Activated CD8-positive, alpha-beta memory T cell treated with anti-CD3 and anti-CD28 coated beads for 1 hour (primary cell): ENCODE measurements around the gene CLK3.
"Not testable (repeated sequence)": the region's sequence is repeated elsewhere in the genome, so short reads cannot be mapped to it uniquely, and the experiment has no call there.

ENCODE experiments used
- DNase-seq, 2 donors: peaks; one replicate each; pipeline ENCODE4 v3.0.0-alpha.2; 2020; ENCODE audit warnings: low read depth in 1 of 2; ENCODE audit errors: extremely low read depth in 1 of 2

CLK3 gene

DNA sequence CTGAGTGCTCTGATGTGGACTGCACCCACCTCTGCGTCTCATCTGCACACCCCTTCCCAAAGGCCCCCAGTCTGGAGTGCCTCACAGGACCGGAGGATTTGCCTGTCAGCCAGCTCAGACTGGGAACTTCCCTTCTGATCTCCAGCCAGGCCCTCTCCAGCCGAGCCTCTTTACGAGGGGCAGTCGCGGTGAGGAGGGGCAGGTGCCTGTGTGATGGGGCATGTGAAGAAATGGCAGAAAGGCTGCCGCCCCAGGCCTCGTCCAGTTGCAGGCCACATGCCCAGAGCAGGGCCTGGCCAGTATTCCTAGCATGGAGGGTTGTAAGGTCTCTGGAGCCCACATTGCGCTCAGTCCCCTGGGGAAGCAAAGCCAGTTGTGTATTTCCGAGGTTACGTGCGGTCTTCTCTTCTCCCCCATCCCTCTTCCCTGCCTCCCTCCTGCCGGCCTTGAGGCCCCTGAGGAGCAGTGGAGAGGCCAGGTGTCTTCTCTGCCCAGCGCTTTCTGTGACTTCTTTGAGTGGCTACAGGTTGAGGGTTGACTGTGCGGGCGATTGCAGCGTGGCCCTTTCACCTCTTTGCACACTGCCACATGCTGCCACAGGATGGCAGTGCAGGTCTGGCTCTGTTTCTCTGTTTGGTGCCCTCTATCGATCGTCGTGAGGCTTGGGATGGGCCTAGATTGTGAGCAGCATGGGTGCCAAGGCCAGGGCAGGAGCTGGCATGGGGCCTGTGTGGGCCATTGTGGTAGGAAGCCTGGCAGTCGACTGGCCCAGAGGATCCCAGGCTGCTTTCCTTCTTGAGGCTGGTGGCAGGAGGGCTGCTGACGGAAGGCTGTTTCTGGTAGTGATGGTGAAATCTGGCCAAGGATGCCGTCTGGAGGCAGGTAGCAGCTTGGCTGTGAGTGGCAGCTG is 5.3 kb downstream of the CLK3 start:
- peak in 1 of 2 donors; percentile 45 for DNase-seq

DNA sequence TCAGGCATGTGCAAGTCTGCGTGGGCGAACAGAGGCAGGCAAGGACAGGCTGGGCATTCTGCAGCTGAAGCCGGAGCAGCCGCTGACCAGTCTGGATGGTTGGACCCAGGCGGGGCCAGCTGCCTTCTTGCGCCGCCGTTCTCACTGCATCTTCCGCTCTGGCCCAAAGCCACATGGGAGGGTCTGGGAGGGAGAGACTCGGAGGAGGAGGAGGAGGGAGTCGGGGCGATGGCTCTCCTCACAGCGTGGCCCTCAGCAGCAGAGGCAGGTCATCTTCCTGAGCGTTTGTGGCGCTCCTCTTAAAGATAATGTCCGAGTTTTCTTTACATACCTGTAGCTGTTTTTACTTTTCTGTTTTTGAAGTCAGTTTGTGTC is 5.9 kb downstream of the CLK3 start:
- DNase-seq = no peak

DNA sequence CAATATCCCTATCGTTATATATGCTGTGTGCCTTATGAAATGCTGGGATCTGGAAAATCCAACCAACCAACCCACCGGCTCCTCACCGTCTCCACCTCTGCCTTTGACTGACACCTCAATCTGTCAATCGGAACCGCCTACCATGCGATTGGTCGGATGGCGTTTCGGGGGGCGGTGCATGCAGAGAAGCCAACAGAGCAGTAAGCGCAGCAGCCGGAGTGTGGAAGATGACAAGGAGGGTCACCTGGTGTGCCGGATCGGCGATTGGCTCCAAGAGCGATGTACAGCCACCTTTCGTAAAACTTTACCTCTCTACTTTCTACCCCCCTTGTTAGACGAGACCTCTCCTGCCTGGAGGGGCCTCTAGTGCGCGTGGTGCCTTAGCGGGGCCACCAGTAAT is 6.3 kb downstream of the CLK3 start:
- DNase-seq = no peak

DNA sequence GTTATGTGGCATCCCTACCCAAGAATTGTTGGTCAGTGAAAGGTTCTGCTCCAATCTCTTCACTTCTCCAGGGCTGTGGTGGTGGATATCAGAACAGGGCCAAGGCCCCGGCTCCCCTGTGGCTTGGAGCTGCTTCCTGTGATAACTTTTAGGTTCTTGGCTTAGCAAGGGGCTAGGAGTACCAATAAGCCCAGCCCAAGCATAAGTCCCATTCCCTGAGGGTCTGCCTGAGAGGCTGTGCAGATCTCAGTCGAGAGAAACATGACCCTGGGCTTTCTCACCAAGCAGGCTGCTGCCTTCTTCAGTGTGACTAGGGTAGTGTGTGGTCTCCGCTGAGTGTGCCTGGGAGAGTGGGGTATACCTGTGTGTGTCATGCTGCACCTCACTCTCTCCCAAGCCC is 7.1 kb downstream of the CLK3 start:
- DNase-seq = no peak

DNA sequence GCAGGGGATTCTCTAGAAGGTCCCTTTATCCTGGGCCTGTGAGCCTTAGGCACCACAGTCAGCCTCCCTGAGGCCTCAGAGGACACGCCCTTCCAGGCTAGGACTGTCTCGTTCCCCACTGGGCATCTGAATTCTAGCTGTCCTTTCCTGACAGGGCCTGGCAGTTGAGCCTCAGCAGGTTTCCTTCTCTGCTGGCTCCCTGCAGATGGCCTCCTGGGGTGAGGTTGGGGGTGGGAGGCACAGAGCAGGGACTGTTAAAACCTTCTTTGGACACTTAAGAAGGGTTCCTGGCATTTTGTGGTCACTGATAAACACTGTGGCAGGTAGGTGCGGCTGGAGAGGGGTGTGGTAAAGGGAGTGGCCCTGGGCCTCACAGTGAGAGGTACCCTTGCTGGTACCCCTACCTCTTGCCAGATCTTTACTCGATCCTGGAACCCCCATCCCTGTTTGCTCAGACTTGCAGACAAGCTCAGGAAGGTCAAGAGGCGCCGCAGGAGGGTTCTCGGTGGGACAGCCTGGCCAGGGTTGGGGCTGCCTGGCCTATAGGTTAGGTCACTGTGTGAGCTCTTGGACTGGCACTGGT is 8.5 kb downstream of the CLK3 start:
- DNase-seq = no peak

DNA sequence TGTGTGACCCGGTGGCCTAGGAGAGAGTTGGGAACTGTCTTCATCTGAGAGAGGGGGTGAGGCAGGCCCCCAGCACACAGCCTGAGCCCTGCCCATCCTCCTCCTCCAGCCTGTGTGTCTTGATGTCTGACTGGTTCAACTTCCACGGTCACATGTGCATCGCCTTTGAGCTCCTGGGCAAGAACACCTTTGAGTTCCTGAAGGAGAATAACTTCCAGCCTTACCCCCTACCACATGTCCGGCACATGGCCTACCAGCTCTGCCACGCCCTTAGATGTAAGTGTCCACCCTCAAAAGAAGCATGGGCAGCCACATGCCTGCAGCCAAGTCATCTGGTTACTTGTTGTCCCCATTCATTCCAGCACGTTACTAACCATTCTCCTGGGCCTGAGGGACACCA is 10.1 kb downstream of the CLK3 start:
- no peak for DNase-seq

DNA sequence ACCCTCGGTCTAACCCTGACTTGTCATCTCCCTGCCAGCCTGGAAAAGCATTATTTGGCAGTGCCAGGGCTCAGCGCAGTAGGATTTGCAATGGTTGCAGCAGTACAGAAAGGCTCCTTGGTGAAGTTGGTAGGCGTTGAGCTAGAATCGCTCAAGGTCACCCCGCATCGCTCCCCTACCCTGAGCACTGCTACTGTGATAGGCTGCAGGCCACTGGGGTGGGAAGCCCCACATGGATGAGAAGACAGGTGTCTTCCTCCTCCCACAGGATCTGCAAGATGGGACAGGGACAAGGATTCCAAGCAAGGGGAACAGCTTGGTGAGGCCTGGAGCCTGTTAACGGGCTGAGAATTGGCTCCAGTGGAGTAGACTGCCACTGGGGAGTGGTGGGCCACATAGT is 10.7 kb downstream of the CLK3 start:
- no peak for DNase-seq

DNA sequence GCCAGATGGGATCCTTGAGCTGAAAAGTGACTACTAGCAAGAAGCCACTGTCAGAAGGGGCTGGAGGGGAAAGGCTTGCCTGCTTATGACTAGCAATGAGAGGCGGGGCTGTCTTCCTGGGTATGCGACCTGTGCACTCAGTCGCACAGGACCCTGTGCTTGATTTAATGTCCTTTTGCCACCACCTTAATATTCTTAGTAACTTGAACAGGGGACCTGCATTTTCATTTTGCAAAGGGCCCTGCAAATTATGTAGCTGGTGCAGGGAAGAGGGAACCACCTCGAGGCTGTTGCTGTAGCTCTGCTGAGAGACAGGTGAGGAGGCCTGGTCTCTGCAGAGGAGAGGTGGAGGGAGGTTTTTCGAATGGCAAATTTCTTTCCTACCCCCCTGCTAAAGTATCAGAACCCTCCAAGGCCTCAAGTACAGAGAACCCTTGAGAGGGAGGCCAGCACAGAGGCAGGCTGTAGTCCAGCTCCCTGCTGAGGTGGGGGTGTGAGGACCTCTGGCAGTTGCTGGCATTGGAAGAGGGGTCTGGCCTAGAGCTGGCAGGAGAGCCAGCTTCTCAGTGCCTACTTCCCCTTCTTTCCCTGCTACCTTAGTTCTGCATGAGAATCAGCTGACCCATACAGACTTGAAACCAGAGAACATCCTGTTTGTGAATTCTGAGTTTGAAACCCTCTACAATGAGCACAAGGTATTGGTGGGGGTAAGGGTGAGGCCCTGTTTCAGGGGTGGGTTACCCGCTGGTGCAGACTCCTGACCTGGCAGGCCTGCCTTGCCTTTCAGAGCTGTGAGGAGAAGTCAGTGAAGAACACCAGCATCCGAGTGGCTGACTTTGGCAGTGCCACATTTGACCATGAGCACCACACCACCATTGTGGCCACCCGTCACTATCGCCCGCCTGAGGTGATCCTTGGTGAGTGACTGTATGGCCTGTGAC is 11.4 kb downstream of the CLK3 start:
- DNase-seq = no peak

DNA sequence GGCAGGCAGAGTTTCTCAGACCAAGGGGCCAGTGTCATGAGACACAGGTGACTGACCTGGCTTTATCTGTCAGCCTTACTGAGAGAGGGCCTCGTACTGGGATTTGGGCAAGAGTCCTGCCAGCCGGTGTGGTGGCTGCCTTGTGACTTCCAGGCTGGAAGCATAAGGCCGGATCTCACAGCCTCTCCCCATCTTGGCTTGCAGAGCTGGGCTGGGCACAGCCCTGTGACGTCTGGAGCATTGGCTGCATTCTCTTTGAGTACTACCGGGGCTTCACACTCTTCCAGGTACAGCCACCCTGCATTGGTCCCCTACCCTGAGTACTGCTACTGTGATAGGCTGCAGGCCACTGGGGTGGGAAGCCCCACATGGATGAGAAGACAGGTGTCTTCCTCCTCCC is 12.1 kb downstream of the CLK3 start:
- DNase-seq = no peak

DNA sequence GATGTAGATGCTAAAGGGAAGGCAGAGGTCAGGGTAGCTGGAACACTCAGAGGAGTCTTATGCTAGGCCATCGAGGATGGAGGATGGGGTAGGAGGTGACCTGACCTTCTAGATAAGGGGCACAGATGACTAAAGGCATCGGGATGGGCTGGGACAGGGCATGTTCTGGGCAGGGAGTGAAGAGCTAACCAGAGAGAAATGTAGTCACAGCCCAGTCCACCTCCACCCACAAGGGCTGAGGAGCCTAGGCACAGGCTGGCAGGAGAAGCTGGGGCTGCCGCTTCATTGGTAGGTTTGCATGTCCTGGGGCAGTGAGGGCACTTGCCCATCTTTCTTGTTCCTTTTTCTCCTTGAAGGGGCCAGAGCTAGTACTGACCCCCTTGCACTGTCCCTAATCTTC is 12.6 kb downstream of the CLK3 start:
- DNase-seq = no peak

DNA sequence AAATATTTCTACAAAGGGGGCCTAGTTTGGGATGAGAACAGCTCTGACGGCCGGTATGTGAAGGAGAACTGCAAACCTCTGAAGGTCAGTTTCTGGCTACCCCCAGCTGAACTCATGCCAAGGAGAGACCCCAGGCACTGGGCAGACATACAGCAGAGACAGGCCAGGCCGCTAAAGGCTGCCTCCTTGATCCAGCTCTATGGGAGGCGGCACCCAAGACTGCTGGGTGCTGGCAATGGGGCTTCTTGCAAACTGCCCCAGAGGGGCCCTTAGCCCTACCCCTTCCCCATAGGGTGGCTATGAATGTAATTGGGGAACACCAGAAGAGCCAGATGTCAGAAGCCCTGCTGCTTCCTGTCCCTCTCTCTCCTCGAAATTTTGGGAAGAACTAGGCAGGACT is 13.3 kb downstream of the CLK3 start:
- DNase-seq = no peak

DNA sequence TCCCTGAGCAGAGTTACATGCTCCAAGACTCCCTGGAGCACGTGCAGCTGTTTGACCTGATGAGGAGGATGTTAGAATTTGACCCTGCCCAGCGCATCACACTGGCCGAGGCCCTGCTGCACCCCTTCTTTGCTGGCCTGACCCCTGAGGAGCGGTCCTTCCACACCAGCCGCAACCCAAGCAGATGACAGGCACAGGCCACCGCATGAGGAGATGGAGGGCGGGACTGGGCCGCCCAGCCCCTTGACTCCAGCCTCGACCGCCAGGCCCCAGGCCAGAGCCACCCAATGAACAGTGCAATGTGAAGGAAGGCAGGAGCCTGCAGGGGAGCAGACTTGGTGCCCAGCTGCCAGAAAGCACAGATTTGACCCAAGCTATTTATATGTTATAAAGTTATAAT is 14.1 kb downstream of the CLK3 start:
- DNase-seq = not testable (repeated sequence)

DNA sequence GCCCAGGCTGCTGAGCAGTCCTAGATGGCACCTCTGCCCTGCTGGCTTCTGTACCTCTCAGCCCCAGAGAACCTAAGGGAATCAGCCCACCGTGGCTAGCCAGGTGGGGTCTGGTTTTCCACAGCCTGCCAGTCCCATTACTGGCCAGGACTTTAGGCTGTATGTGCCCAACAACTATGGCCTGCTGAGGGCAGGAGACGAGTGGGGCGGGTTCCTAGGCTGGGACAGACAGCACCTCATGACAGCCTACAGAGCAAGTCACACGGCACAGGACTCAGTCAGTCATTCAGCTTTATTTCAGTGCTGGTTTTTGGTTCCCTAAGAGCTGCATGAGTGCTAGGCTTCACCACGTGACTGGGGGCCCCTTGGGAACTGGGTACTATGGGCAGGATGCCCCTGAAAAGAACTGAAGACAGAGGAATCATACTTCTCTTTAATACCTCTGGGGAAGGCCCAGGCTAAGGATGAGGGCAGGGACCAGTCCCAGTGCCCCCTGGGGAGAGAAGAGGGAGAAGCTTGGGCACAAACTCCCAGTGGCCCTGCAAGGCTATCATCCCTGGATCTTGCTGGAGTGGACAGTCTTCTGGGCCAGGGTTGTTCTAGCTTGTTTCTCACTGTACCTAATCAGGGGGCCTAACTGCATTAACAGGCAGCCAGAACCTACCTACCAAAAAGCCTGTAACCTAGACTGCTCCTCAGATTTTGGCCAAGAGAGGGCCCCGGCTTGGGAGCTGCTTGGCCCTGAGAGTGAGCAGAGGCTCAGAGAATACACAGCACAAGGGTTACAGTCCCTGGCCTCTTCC is 14.8 kb downstream of the CLK3 start:
- no peak for DNase-seq

DNA sequence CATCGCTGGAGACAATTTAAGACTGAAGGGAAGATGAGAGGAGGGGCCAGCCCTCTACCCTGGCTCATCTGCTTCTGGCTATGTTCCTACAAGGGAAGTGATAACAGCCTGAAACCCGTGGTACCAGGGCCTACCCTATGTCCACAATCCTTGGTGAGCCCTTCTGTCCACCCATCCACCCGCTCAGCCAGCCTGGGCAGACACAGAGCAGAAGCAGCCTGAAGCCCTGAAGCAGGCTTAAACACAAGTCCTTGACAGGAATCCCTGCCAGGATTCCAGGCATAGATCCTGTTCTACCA is 15.4 kb downstream of the CLK3 start:
- DNase-seq = no peak

DNA sequence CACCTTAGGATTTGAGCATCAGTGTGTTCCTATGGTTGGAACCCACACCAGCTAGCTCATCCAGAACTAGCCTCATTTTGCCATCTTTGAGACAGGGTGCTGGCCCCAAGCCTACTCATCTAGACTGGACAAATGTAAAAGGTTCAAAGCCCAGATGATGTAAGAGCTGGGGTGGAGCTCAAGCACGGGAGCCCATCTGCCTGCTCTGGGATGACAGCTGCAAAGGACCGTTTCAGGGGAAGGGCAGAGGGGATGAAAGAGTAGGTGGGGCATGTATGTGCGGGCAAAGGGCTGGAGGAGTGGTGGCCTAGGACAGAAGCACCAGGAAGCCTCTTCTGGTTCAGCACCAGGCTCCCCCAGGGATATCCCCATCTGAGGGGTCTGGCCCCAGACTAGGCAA is 15.8 kb downstream of the CLK3 start:
- no peak for DNase-seq

DNA sequence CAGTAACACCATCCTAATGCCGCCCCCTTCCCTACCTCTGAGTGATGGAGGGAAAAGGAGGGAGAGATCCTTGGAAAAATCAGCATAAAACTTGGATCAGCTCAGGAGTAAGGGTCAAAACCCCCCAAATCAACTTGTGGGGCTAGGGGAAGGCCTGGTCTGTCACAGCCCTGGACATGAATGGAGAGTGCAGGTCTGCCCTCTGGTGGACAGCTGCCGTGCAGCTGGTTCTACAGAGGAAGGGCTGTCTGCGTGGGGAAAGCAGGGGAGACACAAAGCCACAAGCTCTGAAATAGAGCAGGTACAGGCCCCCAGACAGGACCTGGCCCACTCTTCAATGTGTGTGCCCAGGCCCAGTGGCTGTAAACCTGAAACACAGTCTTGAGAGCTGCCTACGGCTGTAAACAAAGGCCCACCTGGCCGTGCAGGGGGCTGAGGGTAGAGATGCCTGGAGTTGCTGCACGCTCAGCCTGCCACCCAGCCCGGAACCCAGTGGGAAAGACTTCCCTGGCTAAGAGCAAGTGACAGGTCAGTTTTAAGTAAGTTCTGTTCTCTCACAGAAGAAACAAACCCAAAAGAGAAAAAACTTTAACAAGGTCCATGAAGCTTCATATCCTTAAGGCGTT is 16.4 kb downstream of the CLK3 start:
- DNase-seq = peak in 1 of 2 donors; percentile 35

DNA sequence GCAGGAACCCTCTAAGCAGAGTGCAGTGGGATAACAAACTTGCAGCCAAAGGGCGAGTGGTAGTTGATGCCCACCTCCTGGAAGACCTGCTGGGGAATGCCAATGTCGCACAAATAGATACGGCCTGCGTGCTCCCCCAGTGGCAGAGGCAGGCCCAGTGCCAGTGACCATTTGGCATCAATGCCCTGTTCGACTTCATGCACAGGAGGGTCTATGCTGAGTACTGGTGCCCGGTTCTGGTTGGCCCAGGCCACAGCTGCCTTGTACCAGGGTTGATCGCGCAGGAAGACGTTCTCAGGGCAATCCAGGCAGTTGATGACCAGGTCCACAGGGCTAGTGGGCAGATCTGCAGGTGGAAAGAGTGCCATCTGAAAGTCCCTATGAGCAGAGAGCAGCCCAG is 17.0 kb downstream of the CLK3 start:
- no peak for DNase-seq

DNA sequence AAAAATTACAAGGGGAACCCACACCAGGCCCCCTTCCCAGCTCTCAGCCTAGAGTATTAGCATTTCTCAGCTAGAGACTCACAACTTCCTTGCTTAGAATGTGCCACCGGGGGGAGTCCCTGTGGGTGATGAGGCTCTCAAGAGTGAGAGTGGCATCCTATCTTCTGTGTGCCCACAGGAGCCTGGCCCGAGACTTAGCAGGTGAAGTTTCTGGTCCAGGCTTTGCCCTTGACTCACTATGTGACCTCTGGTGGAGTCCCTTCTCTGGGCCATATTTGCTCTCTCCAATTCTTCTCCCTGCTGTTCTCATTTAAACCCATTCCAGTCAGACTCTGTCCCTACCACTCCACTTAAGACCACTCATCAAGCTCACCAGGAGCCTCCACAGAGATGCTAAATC is 18.1 kb downstream of the CLK3 start:
- DNase-seq = no peak

DNA sequence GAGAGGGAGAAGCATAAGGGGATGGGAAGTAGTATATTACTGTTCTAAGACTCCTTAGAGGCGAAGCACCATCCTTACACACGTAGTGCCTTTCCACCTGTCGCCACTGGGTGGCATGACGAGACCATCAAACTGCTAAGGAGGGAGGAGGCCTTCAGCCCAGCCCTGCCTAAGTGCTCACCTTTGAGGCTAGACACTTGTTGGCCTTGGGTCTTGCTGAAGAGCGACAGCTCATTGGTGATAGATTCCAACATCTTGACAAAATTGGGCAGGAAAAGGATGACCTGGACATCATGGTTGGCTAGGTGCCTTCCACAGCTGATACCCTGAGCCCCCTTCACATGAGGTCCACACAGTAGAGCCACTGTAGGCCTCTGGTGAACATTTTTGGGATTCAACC is 19.6 kb downstream of the CLK3 start:
- DNase-seq = peak; percentile 32 to 51

DNA sequence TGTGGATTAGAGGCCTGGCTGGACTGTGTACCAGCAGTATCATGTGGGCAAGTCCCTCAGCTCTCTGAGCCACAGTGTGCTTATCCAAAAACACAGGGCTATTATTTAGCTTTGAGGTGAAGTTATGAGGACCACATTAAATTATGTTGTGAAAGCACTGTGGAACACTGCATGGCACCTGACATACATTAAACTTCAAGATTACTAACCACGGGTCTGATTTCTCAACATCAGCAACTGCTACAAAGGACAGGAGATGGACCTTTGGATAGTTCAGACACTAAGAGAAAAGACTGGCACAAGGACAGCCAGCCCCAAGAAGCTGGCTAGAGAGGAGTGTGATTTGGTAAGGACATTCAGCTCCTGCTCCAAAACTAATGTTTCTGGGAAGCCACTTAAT is 21.3 kb downstream of the CLK3 start:
- DNase-seq = no peak

DNA sequence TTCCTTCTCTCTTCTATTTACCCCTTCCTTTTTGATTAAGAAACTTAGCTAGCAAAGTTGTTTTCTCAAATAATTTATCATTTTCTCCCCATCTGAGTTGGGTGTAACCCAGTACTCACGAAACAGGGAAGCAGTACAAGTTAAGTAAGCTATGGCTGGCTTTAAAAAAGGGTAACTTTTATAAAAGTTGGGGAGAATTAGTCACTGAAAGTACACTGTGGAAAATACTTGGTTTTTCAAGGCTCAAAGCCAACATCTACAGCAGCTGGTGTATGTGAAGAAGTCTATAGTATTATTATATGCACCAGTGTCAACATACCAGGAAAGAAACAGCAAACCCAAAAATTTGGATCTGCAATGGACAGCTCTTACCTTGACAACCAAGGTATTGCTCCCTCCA is 25.5 kb downstream of the CLK3 start:
- no peak for DNase-seq
